HL-60 (cell line): ENCODE data around the gene GLIS1.

Experiments
- DNase-seq, 2 experiments: peaks; one replicate each; pipeline ENCODE4 v3.0.0-alpha.2; 2010 to 2020; ENCODE audit warnings: low read depth in 1 of 2, low spot score in 1 of 2
- H3K27ac ChIP-seq: fragments of 250-450 bp; sonication (Bioruptor Pico); replicated peaks from 2 replicates; pipeline ENCODE4 v1.5.1; 2020; ENCODE audit warnings: mild to moderate bottlenecking, moderate library complexity
- H3K27me3 ChIP-seq: fragments of 250-450 bp; sonication (Bioruptor Pico); 2 replicates; pipeline ENCODE4 v1.5.1; 2021; ENCODE audit warnings: mild to moderate bottlenecking, moderate library complexity; ENCODE audit not compliant: insufficient read depth, poor library complexity, severe bottlenecking
- H3K4me3 ChIP-seq: replicated peaks from 2 replicates; pipeline ENCODE4 v1.5.1; 2011; ENCODE audit warnings: mild to moderate bottlenecking, control low read depth, low read length; ENCODE audit not compliant: insufficient read depth
- GABPA ChIP-seq: IDR thresholded peaks from 2 replicates; pipeline ENCODE4 v1.6.1; 2012; ENCODE audit warnings: low read depth
- POLR2AphosphoS5 ChIP-seq: IDR thresholded peaks from 2 replicates; pipeline ENCODE4 v1.6.1; 2012; ENCODE audit warnings: low read depth
- SPI1 ChIP-seq: IDR thresholded peaks from 2 replicates; pipeline ENCODE4 v1.6.1; 2012; ENCODE audit warnings: low read depth, mild to moderate bottlenecking, borderline replicate concordance
- TF ChIP-seq, protein P1 (sequence below): IDR thresholded peaks from 2 replicates; pipeline ENCODE4 v1.6.1; 2012; ENCODE audit warnings: low read depth; ENCODE audit not compliant: insufficient replicate concordance
- TF ChIP-seq, protein P2 (sequence below): IDR thresholded peaks from one replicate; pipeline ENCODE4 v1.5.1; 2011; ENCODE audit warnings: low read length, control low read depth, inconsistent platforms; ENCODE audit not compliant: insufficient read depth

GLIS1 gene

DNA sequence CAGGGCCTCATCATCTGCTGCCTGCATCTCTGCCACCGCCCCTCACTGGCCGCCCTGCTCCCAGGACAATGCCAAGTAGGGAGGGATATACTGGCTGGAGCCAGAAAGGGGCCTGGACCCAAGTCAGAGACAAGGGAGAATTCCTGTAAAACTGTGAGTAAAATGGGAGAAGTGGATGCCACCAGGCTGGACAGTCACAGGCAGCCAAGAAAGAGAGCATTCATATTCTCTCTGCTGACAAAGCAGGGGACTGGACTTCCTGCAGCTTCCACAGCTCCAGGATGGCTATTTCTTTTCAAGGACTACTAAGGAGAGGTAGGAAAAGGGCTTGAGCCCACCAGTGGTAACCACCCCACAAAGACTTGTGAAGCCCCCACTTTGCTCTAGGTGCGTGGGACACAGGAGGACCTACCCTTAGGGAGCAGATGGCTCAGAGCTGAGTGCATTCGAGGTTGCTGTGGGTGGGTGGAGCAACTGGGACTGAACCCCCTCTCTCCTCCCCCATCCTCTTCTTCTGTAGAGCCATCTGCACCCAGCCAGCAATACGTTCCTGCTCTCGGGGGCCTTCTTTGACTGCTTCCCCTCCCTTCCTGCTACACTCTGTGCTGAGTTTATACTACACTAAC is 57.5 kb downstream of the GLIS1 start:
- TF ChIP-seq, protein P1, sequence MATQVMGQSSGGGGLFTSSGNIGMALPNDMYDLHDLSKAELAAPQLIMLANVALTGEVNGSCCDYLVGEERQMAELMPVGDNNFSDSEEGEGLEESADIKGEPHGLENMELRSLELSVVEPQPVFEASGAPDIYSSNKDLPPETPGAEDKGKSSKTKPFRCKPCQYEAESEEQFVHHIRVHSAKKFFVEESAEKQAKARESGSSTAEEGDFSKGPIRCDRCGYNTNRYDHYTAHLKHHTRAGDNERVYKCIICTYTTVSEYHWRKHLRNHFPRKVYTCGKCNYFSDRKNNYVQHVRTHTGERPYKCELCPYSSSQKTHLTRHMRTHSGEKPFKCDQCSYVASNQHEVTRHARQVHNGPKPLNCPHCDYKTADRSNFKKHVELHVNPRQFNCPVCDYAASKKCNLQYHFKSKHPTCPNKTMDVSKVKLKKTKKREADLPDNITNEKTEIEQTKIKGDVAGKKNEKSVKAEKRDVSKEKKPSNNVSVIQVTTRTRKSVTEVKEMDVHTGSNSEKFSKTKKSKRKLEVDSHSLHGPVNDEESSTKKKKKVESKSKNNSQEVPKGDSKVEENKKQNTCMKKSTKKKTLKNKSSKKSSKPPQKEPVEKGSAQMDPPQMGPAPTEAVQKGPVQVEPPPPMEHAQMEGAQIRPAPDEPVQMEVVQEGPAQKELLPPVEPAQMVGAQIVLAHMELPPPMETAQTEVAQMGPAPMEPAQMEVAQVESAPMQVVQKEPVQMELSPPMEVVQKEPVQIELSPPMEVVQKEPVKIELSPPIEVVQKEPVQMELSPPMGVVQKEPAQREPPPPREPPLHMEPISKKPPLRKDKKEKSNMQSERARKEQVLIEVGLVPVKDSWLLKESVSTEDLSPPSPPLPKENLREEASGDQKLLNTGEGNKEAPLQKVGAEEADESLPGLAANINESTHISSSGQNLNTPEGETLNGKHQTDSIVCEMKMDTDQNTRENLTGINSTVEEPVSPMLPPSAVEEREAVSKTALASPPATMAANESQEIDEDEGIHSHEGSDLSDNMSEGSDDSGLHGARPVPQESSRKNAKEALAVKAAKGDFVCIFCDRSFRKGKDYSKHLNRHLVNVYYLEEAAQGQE = no peak
- TF ChIP-seq SPI1 = no peak
- no peak for TF ChIP-seq GABPA
- no peak for TF ChIP-seq POLR2AphosphoS5
- TF ChIP-seq, protein P2, sequence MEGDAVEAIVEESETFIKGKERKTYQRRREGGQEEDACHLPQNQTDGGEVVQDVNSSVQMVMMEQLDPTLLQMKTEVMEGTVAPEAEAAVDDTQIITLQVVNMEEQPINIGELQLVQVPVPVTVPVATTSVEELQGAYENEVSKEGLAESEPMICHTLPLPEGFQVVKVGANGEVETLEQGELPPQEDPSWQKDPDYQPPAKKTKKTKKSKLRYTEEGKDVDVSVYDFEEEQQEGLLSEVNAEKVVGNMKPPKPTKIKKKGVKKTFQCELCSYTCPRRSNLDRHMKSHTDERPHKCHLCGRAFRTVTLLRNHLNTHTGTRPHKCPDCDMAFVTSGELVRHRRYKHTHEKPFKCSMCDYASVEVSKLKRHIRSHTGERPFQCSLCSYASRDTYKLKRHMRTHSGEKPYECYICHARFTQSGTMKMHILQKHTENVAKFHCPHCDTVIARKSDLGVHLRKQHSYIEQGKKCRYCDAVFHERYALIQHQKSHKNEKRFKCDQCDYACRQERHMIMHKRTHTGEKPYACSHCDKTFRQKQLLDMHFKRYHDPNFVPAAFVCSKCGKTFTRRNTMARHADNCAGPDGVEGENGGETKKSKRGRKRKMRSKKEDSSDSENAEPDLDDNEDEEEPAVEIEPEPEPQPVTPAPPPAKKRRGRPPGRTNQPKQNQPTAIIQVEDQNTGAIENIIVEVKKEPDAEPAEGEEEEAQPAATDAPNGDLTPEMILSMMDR = no peak
- no peak overlapping the region for H3K27ac ChIP-seq
- DNase-seq = no peak
- peaks cover 2% of the 10 kb centered on the region for H3K27me3 ChIP-seq
- no peak overlapping the region for H3K4me3 ChIP-seq

DNA sequence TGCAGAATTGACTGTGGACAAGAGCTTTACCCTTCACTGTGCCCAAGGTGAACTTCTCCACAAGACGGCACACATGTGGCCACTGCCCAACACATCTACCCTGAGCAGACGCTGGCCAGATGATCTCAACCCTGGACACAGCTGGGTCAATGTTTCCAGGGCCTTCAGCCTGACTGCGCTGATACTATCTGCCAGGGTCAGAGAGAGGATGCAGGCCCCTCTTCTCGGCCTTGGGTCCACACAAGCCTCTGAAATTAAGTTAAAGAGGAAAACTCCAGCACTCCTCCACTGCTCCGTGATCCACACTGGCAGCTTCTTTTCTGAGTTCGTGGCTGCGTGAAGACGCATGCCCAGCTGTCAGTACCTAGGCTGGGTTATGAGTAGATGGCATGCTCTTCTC is 58.1 kb downstream of the GLIS1 start:
- DNase-seq = no peak
- TF ChIP-seq GABPA = no peak
- TF ChIP-seq, protein P2 = no peak
- TF ChIP-seq SPI1 = no peak
- no peak for TF ChIP-seq POLR2AphosphoS5
- TF ChIP-seq, protein P1 = no peak
- Histone ChIP-seq H3K4me3 (no peak overlapping the region), H3K27ac (no peak overlapping the region), H3K27me3 (peaks cover 2% of the 10 kb centered on the region)

DNA sequence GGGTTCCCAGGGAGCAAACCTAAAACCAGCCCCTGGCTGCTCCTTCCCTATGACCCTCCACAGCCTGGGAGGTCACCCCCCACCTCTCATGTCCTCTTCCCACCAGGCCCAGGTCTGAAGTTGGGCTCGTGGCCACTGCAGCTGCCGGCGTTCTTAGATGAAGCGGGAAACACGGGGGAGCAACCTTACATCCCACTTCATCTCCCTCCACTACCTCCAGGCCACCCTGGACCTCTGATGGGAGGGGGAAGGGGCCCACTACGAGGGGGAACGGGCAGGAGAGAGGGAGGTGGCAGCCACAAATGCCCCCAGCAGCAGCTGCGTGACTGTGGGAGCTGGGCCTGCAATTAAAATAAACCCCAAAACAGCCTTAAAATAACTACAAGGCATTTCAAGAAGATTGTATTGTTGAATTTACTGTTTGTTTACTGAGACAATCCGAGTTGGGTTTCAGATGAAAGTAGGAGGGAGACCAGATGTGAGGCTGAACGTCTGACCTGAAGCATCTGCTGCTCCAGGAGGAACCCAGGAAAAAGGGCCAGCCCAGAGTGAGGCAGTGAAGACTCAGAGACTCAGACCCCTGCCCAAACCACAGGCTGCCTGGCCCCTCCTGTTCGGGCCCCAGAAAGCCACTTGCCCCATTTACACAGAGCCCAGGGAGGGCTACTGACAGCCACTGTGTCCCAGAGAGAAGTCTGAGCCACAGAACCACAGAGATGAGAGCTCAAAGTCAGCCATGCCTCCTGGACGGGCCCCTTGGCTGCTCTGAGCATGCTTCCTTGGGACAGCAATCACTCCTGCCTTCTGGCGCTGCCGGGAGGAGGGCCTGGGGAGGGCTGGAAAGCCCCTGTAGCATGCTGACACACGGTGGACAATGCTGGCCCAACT is 59.8 kb downstream of the GLIS1 start:
- DNase-seq = no peak
- no peaks in the 10 kb centered on the region for H3K27me3 ChIP-seq
- H3K27ac ChIP-seq = no peak overlapping the region
- TF ChIP-seq SPI1 (no peak), GABPA (no peak), POLR2AphosphoS5 (no peak)
- TF ChIP-seq, protein P2 = no peak
- TF ChIP-seq, protein P1 = no peak
- no peak overlapping the region for H3K4me3 ChIP-seq
